ENCODE results near the gene TIMM23.

Gene TIMM23

DNA sequence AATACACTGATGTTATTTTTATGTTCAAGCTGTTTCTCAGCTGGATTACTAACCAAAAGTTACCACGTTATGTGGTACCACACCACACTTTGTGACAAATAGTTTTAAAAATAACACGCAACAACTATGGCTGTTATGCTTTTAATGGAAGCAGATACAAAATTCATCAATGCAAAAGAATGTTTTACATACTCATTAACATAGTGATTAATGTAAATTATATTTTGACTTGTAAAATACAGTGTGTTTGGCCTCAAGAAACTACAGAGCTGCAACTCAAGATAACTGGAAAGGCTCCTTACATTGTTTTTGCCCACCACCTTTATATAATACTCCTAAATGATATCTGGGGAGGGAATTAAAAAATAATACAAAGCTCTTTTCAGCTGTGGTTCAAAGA is 32.7 kb downstream of the TIMM23 start:
- Mint-ChIP-seq H3K4me3 (no peak overlapping the region), H3K36me3 (ENCODE audit: low read depth) (peaks cover 35% of the 10 kb centered on the region), H3K4me1 (ENCODE audit: low read depth) (no peaks in the 10 kb centered on the region), H3K27ac (no peak overlapping the region), H3K27me3 (ENCODE audit: low read depth) (no peaks in the 10 kb centered on the region), H3K9me3 (no peaks in the 10 kb centered on the region)

DNA sequence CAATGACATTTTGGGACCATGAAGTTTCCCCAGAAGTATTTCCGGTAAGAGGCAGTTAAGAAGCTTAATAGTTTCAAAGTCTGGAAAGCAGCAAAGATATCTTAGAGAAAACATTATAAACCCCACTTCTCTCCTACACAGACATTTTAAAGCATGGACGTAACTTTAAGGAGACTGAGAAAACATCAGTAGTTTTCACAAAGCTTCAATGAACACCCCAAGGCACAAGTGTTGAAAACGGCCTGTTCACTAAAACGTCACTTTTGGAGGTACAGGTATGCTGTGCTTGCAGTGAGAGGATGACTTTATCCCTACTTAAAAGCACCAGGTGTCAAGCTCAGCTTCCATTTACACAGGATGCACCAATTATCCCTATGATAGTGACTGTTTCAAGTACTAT is 33.1 kb downstream of the TIMM23 start:
- no peak overlapping the region for H3K4me3 Mint-ChIP-seq
- H3K4me1 Mint-ChIP-seq (ENCODE audit: low read depth): no peaks in the 10 kb centered on the region
- peaks cover 36% of the 10 kb centered on the region for H3K36me3 Mint-ChIP-seq (ENCODE audit: low read depth)
- H3K27ac Mint-ChIP-seq: no peak overlapping the region
- no peaks in the 10 kb centered on the region for H3K27me3 Mint-ChIP-seq (ENCODE audit: low read depth)
- H3K9me3 Mint-ChIP-seq: no peaks in the 10 kb centered on the region

DNA sequence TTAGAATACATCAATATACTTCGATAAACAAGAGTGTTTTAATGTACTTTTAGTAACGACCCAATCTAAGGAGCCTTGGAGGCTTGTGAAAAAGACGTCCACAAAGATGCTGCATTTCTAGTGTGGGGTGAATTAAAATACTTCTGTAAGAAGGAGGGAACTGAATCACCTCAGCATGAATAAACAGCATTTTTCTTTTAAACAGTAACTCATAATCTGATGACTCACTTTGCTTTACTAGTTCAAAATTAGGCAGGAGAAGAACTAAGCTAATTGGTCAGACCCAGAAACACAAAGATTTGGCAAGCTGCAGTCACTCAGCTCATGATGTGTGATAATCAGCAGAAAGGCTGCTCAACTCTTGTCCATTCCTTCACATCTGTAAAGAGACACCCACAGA is 33.9 kb downstream of the TIMM23 start:
- H3K4me1 Mint-ChIP-seq (ENCODE audit: low read depth): no peaks in the 10 kb centered on the region
- peaks cover 40% of the 10 kb centered on the region for H3K36me3 Mint-ChIP-seq (ENCODE audit: low read depth)
- H3K27ac Mint-ChIP-seq: no peak overlapping the region
- H3K9me3 Mint-ChIP-seq: no peaks in the 10 kb centered on the region
- H3K27me3 Mint-ChIP-seq (ENCODE audit: low read depth): no peaks in the 10 kb centered on the region
- no peak overlapping the region for H3K4me3 Mint-ChIP-seq

DNA sequence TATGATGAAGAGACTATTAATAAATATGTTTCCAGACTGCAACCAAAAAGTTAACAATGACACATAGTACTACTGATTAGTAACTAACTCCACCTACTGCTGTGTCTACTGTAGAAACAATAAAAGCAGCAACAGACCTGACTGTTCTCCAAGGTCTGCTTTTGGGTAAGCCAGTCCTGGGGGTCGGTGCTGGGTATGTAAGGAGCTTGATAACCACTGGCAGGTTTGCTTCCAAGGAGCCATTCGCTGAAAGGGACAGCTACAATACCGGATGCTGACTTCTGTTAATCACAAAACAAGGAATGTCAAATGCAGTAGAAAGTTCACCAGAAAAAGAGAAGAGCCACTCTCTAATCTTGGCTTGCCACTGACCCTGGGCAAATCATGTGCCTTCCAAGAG is 40.5 kb downstream of the TIMM23 start:
- Mint-ChIP-seq H3K36me3 (ENCODE audit: low read depth) (peaks cover 47% of the 10 kb centered on the region), H3K4me1 (ENCODE audit: low read depth) (peaks cover 8% of the 10 kb centered on the region), H3K9me3 (no peaks in the 10 kb centered on the region), H3K27ac (no peak overlapping the region), H3K27me3 (ENCODE audit: low read depth) (no peaks in the 10 kb centered on the region), H3K4me3 (no peak overlapping the region)

DNA sequence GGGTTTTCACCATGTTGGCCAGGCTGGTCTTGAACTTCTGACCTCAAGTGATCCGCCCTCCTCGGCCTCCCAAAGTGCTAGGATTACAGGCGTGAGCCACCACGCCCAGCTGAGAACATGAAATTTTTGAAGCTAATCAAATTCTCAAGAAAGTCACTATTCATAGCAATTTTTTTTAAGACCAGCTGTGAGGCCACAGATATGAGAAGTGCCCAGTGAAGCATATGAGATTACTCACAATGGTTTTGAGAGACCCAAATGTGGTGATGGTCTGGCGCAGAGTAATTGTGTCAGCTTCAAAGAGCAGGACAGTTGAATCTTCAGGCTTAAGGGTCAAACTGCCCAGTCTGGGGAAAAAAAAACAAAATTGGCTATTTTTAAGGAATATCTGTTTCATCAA is 41.9 kb downstream of the TIMM23 start:
- H3K4me1 Mint-ChIP-seq (ENCODE audit: low read depth): peaks cover 11% of the 10 kb centered on the region
- peaks cover 36% of the 10 kb centered on the region for H3K36me3 Mint-ChIP-seq (ENCODE audit: low read depth)
- H3K27ac Mint-ChIP-seq: no peak overlapping the region

GRCh38 chr10:46014683-46015405 is 42.6 kb downstream of the TIMM23 start:
- Mint-ChIP-seq H3K36me3 (ENCODE audit: low read depth) (peaks cover 34% of the 10 kb centered on the region), H3K4me1 (ENCODE audit: low read depth) (peaks cover 17% of the 10 kb centered on the region), H3K27ac (no peak overlapping the region), H3K9me3 (no peaks in the 10 kb centered on the region), H3K27me3 (ENCODE audit: low read depth) (no peaks in the 10 kb centered on the region), H3K4me3 (no peak overlapping the region)

More for the DNA sequence above, 41.9 kb downstream of the TIMM23 start:
- Mint-ChIP-seq H3K4me3 (no peak overlapping the region), H3K9me3 (no peaks in the 10 kb centered on the region), H3K27me3 (ENCODE audit: low read depth) (no peaks in the 10 kb centered on the region)

- no peak overlapping the region for H3K27ac Mint-ChIP-seq
- peaks cover 22% of the 10 kb centered on the region for H3K4me1 Mint-ChIP-seq (ENCODE audit: low read depth)
- peaks cover 24% of the 10 kb centered on the region for H3K36me3 Mint-ChIP-seq (ENCODE audit: low read depth)
- H3K9me3 Mint-ChIP-seq: no peaks in the 10 kb centered on the region
- H3K27me3 Mint-ChIP-seq (ENCODE audit: low read depth): no peaks in the 10 kb centered on the region
- no peak overlapping the region for H3K4me3 Mint-ChIP-seq
These were observed 43.9 kb downstream of the TIMM23 start for GRCh38 chr10:46016190-46016589.

DNA sequence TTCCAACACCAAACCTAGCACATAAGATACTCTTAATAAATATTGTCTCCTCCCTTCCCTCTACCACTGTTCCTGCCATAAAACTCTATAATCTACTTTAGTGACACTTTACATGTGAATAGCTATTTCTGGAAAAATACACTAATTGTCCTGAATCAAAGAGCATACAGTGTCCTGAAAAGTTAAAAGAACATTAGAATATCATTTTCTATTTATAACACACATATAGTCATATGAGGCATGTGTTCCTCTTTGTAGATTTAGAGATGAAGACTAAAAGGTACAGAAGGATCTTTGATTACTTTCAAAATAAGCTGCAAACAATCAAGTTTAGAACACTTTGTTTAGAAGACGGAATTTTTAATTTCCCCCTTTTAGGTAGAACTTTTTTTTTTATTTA is 44.5 kb downstream of the TIMM23 start:
- Mint-ChIP-seq H3K27ac (no peak overlapping the region), H3K27me3 (ENCODE audit: low read depth) (no peaks in the 10 kb centered on the region), H3K9me3 (no peaks in the 10 kb centered on the region), H3K36me3 (ENCODE audit: low read depth) (peaks cover 22% of the 10 kb centered on the region), H3K4me1 (ENCODE audit: low read depth) (peaks cover 24% of the 10 kb centered on the region), H3K4me3 (no peak overlapping the region)

- H3K4me3 Mint-ChIP-seq: no peak overlapping the region
- H3K4me1 Mint-ChIP-seq (ENCODE audit: low read depth): peaks cover 31% of the 10 kb centered on the region
- no peaks in the 10 kb centered on the region for H3K9me3 Mint-ChIP-seq
- H3K36me3 Mint-ChIP-seq (ENCODE audit: low read depth): peaks cover 16% of the 10 kb centered on the region
- no peak overlapping the region for H3K27ac Mint-ChIP-seq
- no peaks in the 10 kb centered on the region for H3K27me3 Mint-ChIP-seq (ENCODE audit: low read depth)
These were observed 45.4 kb downstream of the TIMM23 start for GRCh38 chr10:46017733-46018132.

- Mint-ChIP-seq H3K4me3 (no peak overlapping the region), H3K4me1 (ENCODE audit: low read depth) (peaks cover 35% of the 10 kb centered on the region), H3K9me3 (no peaks in the 10 kb centered on the region)
These were observed 46.3 kb downstream of the TIMM23 start for GRCh38 chr10:46018453-46019176.

GRCh38 chr10:46019177-46019528 is 46.9 kb downstream of the TIMM23 start:
- H3K36me3 Mint-ChIP-seq (ENCODE audit: low read depth): peaks cover 11% of the 10 kb centered on the region
- H3K27ac Mint-ChIP-seq: no peak overlapping the region
- H3K4me1 Mint-ChIP-seq (ENCODE audit: low read depth): peaks cover 40% of the 10 kb centered on the region
- H3K27me3 Mint-ChIP-seq (ENCODE audit: low read depth): no peaks in the 10 kb centered on the region
- no peak overlapping the region for H3K4me3 Mint-ChIP-seq
- no peaks in the 10 kb centered on the region for H3K9me3 Mint-ChIP-seq

More at GRCh38 chr10:46018453-46019176, 46.3 kb downstream of the TIMM23 start:
- Mint-ChIP-seq H3K36me3 (ENCODE audit: low read depth) (peaks cover 13% of the 10 kb centered on the region), H3K27ac (no peak overlapping the region), H3K27me3 (ENCODE audit: low read depth) (no peaks in the 10 kb centered on the region)

- Mint-ChIP-seq H3K9me3 (no peaks in the 10 kb centered on the region), H3K36me3 (ENCODE audit: low read depth) (peaks cover 6% of the 10 kb centered on the region), H3K27me3 (ENCODE audit: low read depth) (no peaks in the 10 kb centered on the region), H3K4me3 (no peak overlapping the region), H3K4me1 (ENCODE audit: low read depth) (peaks cover 45% of the 10 kb centered on the region), H3K27ac (peak overlapping the region; percentile 9)
These were observed 47.5 kb downstream of the TIMM23 start for GRCh38 chr10:46019569-46020343.

DNA sequence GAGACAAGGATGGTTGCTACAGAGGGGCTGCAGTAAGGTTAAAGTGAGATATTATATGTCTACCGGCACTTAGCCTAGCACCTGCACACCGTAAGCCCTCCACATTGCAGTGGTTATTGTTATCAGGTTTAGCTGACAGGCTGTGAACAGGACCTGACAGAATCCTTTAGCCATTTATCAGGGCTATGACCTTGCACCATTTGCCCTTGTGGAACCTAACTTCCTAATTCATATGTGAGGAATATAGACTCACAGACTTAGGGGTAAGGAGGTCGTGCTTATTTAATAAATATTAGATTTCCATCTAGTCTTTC is 48.0 kb downstream of the TIMM23 start:
- Mint-ChIP-seq H3K4me3 (no peak overlapping the region), H3K4me1 (ENCODE audit: low read depth) (peaks cover 44% of the 10 kb centered on the region), H3K9me3 (no peaks in the 10 kb centered on the region), H3K27me3 (ENCODE audit: low read depth) (no peaks in the 10 kb centered on the region), H3K27ac (no peak overlapping the region), H3K36me3 (ENCODE audit: low read depth) (peaks cover 6% of the 10 kb centered on the region)

GRCh38 chr10:46022978-46023702 is 50.9 kb downstream of the TIMM23 start:
- peak overlapping the region; percentile 62 for H3K27ac Mint-ChIP-seq
- H3K9me3 Mint-ChIP-seq: no peaks in the 10 kb centered on the region
- peak overlapping the region; percentile 83 for H3K4me3 Mint-ChIP-seq
- no peaks in the 10 kb centered on the region for H3K27me3 Mint-ChIP-seq (ENCODE audit: low read depth)
- H3K4me1 Mint-ChIP-seq (ENCODE audit: low read depth): peaks cover 56% of the 10 kb centered on the region
- H3K36me3 Mint-ChIP-seq (ENCODE audit: low read depth): peaks cover 11% of the 10 kb centered on the region

Data from T-helper 1 cell treated with Interleukin-12 subunit alpha and Interleukin-12 subunit beta and Interleukin-4 antibody, amounts not matched to agents 30 μg/mL and 1 μg/mL, for 36 hours (primary cell).